Mesendoderm (in vitro differentiated cells): ENCODE measurements around the gene FLT4.
"Not testable (repeated sequence)": the region's sequence is repeated elsewhere in the genome, so short reads cannot be mapped to it uniquely, and the experiment has no call there.

Source experiments
- DNase-seq: peaks from one replicate; pipeline ENCODE4 v3.0.0; 2013
- H2AK5ac ChIP-seq: 2 replicates; pipeline ENCODE4 v1.6.1; 2013; ENCODE audit warnings: low read length, inconsistent platforms
- H2BK120ac ChIP-seq: 2 replicates; pipeline ENCODE4 v1.6.1; 2013; ENCODE audit warnings: low read depth, mild to moderate bottlenecking, low read length, moderate library complexity, mixed read lengths
- H2BK15ac ChIP-seq: replicated peaks from 2 replicates; pipeline ENCODE4 v1.6.1; 2013; ENCODE audit warnings: low read depth, mild to moderate bottlenecking, moderate library complexity
- H2BK5ac ChIP-seq: 2 replicates; pipeline ENCODE4 v1.6.1; 2013; ENCODE audit warnings: low read length, inconsistent platforms
- H3K18ac ChIP-seq: 2 replicates; pipeline ENCODE4 v1.6.1; 2013; ENCODE audit warnings: mild to moderate bottlenecking, low read length, mixed read lengths
- H3K23ac ChIP-seq: one replicate; pipeline ENCODE4 v1.6.1; 2013; ENCODE audit warnings: low read length
- H3K27ac ChIP-seq: 2 replicates; pipeline ENCODE4 v1.5.1; 2013; ENCODE audit warnings: low read depth, mild to moderate bottlenecking, inconsistent platforms, low read length, moderate library complexity
- H3K27me3 ChIP-seq: 2 replicates; pipeline ENCODE4 v1.6.1; 2013; ENCODE audit warnings: low read length, control low read depth, mild to moderate bottlenecking, inconsistent platforms; ENCODE audit not compliant: insufficient read depth, poor library complexity
- H3K36me3 ChIP-seq: 2 replicates; pipeline ENCODE4 v1.6.1; 2013; ENCODE audit warnings: low read length, inconsistent platforms; ENCODE audit not compliant: control insufficient read depth, insufficient read depth
- H3K4ac ChIP-seq: one replicate; pipeline ENCODE4 v1.6.1; 2013; ENCODE audit warnings: low read depth, mild to moderate bottlenecking, low read length, moderate library complexity
- H3K4me1 ChIP-seq: 2 replicates; pipeline ENCODE4 v1.6.1; 2013; ENCODE audit warnings: low read depth, low read length, inconsistent platforms; ENCODE audit not compliant: control insufficient read depth
- H3K4me2 ChIP-seq: 2 replicates; pipeline ENCODE4 v1.6.1; 2013; ENCODE audit warnings: low read length
- H3K4me3 ChIP-seq: 2 replicates; pipeline ENCODE4 v1.5.1; 2013; ENCODE audit warnings: mild to moderate bottlenecking, low read length
- H3K56ac ChIP-seq: one replicate; pipeline ENCODE4 v1.6.1; 2013; ENCODE audit warnings: low read length
- H3K79me1 ChIP-seq: 2 replicates; pipeline ENCODE4 v1.6.1; 2013; ENCODE audit warnings: low read length, inconsistent platforms
- H3K79me2 ChIP-seq: 2 replicates; pipeline ENCODE4 v1.6.1; 2013; ENCODE audit warnings: mild to moderate bottlenecking, low read length; ENCODE audit not compliant: control insufficient read depth, insufficient read depth
- H3K9ac ChIP-seq: 2 replicates; pipeline ENCODE4 v1.6.1; 2013; ENCODE audit warnings: low read length, inconsistent platforms
- H4K5ac ChIP-seq: one replicate; pipeline ENCODE4 v1.6.1; 2013; ENCODE audit warnings: low read length
- H4K8ac ChIP-seq: one replicate; pipeline ENCODE4 v1.6.1; 2013; ENCODE audit warnings: low read depth, mild to moderate bottlenecking, control low read depth, low read length, moderate library complexity
- WGBS: extraction: QIAGEN DNeasy Blood & Tissue Kit; methylation state at CpG from one replicate; pipeline ENCODE4 v1.1.7; 2013; ENCODE audit warnings: low lambda C conversion rate, missing lambda C conversion rate; ENCODE audit not compliant: insufficient coverage; ENCODE audit errors: extremely low coverage; 5-methylcytosine and 5-hydroxymethylcytosine counted together

FLT4 gene

DNA sequence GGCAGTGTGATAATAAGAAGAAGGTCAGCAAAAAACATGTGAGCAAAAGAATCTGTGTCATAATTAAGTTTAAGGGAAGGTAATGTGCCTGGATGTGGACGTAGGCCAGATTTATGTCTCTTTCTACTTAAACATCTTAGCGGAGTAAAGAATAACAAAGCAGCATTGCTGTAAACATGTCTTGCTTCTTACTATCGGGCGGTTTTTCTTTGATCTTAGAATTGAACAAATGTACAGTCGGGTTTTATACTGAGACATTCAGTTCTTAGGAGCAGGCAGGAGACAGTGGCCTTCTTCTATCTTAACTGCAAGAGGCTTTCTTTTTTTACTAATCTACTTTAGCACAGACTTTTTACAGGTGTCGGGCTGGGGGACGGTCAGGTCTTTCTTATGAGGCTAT lies 40.4 kb upstream of the FLT4 start:
- peaks cover 4% of the 10 kb centered on the region for H3K4me1 ChIP-seq
- no peak overlapping the region for H3K23ac ChIP-seq
- no peak overlapping the region for H3K4ac ChIP-seq
- no peak overlapping the region for H3K18ac ChIP-seq
- H3K4me2 ChIP-seq = no peak overlapping the region
- H3K79me1 ChIP-seq = no peaks in the 10 kb centered on the region
- H2BK15ac ChIP-seq = no peak overlapping the region
- H4K5ac ChIP-seq = no peak overlapping the region
- H3K56ac ChIP-seq = no peak overlapping the region
- DNase-seq = no peak
- no peak overlapping the region for H2BK120ac ChIP-seq
- no peak overlapping the region for H2AK5ac ChIP-seq
- H3K9ac ChIP-seq = no peak overlapping the region
- H3K27me3 ChIP-seq = no peaks in the 10 kb centered on the region
- H3K36me3 ChIP-seq = no peaks in the 10 kb centered on the region
- H3K79me2 ChIP-seq = no peaks in the 10 kb centered on the region
- H3K27ac ChIP-seq = no peak overlapping the region
- WGBS = no CpG with 5 or more reads among the region's 7 CpGs
- no peak overlapping the region for H4K8ac ChIP-seq
- H2BK5ac ChIP-seq = no peak overlapping the region
- H3K4me3 ChIP-seq = no peak overlapping the region

DNA sequence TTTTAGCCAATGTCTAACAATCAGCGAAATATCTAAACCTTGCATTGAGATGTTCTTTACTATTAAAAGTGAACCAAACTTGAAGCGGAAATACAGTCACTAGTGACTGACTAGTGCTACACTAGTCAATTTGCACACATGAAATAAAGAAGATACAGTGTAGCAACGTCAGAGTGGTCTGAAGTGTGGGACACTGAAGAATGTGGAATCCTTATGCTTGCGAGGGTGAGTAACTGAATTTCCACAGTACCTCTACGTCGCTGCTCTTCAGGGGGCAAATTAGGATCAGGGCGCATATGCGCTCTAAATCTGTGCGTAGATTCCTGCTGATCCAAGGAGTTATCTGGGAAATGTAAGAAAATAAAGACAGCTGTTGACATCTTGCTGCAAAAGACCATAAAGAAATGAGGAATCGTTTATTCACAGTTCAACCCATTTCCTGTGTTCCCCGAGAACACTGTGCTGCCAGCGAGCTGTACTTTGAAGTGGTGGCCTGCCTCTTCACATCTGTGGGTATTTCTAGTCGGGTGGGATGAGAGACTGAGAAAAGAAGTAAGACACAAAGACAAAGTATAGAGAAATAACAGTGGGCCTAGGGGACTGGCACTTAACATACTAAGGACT lies 39.8 kb upstream of the FLT4 start:
- Histone ChIP-seq H2AK5ac (no peak overlapping the region), H3K4me3 (no peak overlapping the region), H3K36me3 (no peaks in the 10 kb centered on the region), H3K4me1 (peaks cover 4% of the 10 kb centered on the region), H3K18ac (no peak overlapping the region), H3K27ac (no peak overlapping the region), H4K5ac (no peak overlapping the region), H3K27me3 (no peaks in the 10 kb centered on the region), H3K9ac (no peak overlapping the region), H3K56ac (no peak overlapping the region), H2BK15ac (no peak overlapping the region), H3K4ac (no peak overlapping the region), H3K79me1 (no peaks in the 10 kb centered on the region), H2BK120ac (no peak overlapping the region), H3K23ac (no peak overlapping the region), H3K79me2 (no peaks in the 10 kb centered on the region), H2BK5ac (no peak overlapping the region), H4K8ac (no peak overlapping the region), H3K4me2 (no peak overlapping the region)
- no CpG with 5 or more reads among the region's 13 CpGs for WGBS
- peak; percentile 14 for DNase-seq

- H3K4ac ChIP-seq = no peak overlapping the region
- H3K9ac ChIP-seq = no peak overlapping the region
- H2AK5ac ChIP-seq = no peak overlapping the region
- H3K79me2 ChIP-seq = no peaks in the 10 kb centered on the region
- H3K4me2 ChIP-seq = no peak overlapping the region
- H3K4me3 ChIP-seq = no peak overlapping the region
- H3K4me1 ChIP-seq = peaks cover 4% of the 10 kb centered on the region
- H2BK120ac ChIP-seq = no peak overlapping the region
- no peak for DNase-seq
- H4K5ac ChIP-seq = no peak overlapping the region
- H3K18ac ChIP-seq = no peak overlapping the region
- H3K79me1 ChIP-seq = no peaks in the 10 kb centered on the region
- H2BK15ac ChIP-seq = no peak overlapping the region
- H3K27ac ChIP-seq = no peak overlapping the region
- no CpG with 5 or more reads among the region's 8 CpGs for WGBS
- H2BK5ac ChIP-seq = no peak overlapping the region
- no peak overlapping the region for H3K56ac ChIP-seq
- H3K23ac ChIP-seq = no peak overlapping the region
- H3K36me3 ChIP-seq = no peaks in the 10 kb centered on the region
- H4K8ac ChIP-seq = no peak overlapping the region
- H3K27me3 ChIP-seq = no peaks in the 10 kb centered on the region
These were observed 39.1 kb upstream of the FLT4 start for GRCh38 chr5:180688330-180689070.

DNA sequence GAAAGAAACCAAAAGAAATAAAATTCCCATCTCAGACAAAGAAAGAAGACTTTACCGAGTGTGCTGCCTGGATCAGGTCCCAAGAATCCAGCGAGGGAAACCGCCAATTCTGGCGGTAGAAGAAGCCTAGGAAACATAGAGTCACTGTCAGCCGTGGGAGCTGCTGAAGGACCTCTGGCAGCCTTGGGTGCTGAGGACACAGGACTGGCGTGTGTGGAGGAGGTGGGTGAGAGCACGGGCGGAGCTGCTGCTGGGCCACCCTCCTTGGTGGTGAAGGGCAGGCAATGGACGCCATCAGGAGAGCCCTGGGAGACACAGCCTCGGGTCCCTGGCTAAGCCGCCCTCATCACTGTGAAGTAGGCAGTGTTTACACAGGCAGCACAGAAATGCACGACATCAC lies 37.4 kb upstream of the FLT4 start:
- H2AK5ac ChIP-seq, H3K9ac ChIP-seq, H4K5ac ChIP-seq, H4K8ac ChIP-seq, H3K27ac ChIP-seq, H3K4me1 ChIP-seq, H2BK120ac ChIP-seq, H3K18ac ChIP-seq, H3K4me2 ChIP-seq, H2BK15ac ChIP-seq, H3K36me3 ChIP-seq, H3K4ac ChIP-seq, H3K23ac ChIP-seq, DNase-seq, H3K79me1 ChIP-seq, H3K4me3 ChIP-seq, H3K56ac ChIP-seq, H3K27me3 ChIP-seq, H2BK5ac ChIP-seq, H3K79me2 ChIP-seq: not testable (repeated sequence)
- no CpG with 5 or more reads among the region's 12 CpGs for WGBS

DNA sequence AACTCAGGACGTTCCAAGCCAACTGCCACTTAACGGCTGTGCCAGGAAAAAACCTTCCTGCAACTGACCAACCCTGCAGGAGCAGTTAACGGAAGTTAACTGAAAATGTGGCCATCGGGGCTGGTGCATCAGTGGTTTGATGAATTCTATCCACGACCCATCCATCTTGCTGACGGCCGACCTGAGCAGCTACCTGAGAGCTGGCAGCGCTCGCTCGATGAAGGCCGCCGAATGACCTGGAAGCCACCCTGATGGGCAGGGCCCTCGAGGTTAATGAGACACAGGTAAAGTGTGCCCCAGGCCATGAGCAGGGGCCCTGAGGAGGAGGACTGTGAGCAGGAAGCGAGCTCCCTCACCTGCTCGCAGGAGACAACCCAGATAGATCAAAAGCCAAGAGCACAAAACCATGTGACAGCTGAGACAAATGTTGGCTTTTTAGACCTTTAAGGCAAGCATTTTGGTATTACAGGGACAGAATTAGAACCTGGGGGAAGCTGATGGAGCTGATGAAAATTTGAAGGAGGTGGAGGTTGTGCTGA lies 35.3 kb upstream of the FLT4 start:
- no peak overlapping the region for H4K8ac ChIP-seq
- no peak overlapping the region for H3K4ac ChIP-seq
- no peak overlapping the region for H3K4me2 ChIP-seq
- no peaks in the 10 kb centered on the region for H3K79me2 ChIP-seq
- DNase-seq = no peak
- no peak overlapping the region for H2BK120ac ChIP-seq
- no peaks in the 10 kb centered on the region for H3K27me3 ChIP-seq
- no peak overlapping the region for H3K4me3 ChIP-seq
- no peak overlapping the region for H3K56ac ChIP-seq
- no peak overlapping the region for H4K5ac ChIP-seq
- no peak overlapping the region for H3K18ac ChIP-seq
- no peak overlapping the region for H3K27ac ChIP-seq
- H2AK5ac ChIP-seq = no peak overlapping the region
- no peak overlapping the region for H2BK15ac ChIP-seq
- no peaks in the 10 kb centered on the region for H3K36me3 ChIP-seq
- H3K79me1 ChIP-seq = no peaks in the 10 kb centered on the region
- WGBS = no CpG with 5 or more reads among the region's 15 CpGs
- no peak overlapping the region for H3K23ac ChIP-seq
- no peak overlapping the region for H2BK5ac ChIP-seq
- peaks cover 4% of the 10 kb centered on the region for H3K4me1 ChIP-seq
- H3K9ac ChIP-seq = no peak overlapping the region
